C4-2B (cell line): ENCODE measurements around the gene DENND5B.

Experiments used
- CTCF ChIP-seq: fragments of 450-650 bp; conservative IDR thresholded peaks from 2 replicates; pipeline ENCODE4 v1.5.1; 2017; ENCODE audit warnings: mild to moderate bottlenecking
- ZFX ChIP-seq: fragments of 450-650 bp; IDR thresholded peaks from 2 replicates; pipeline ENCODE4 v1.6.1; 2017

GRCh38 chr12:31481415-31481814 lies 109.5 kb downstream of the DENND5B start:
- TF ChIP-seq CTCF (no peak), ZFX (no peak)
